Bronchial epithelial cell (primary cell): ENCODE results near the gene ITPK1. TPM values are rescaled to one million over a fixed set of nuclear protein-coding genes. Genes with fewer than 3 reads are reported as not detected.

Experiments used
- DNase-seq: peaks from one replicate; pipeline ENCODE4 v3.0.0-alpha.2; 2010; ENCODE audit warnings: low read depth
- FAIRE-seq: peaks from 2 replicates; lab custom pipeline; 2011; peaks lifted over from hg19 to GRCh38; lab: Jason Lieb, UNC
- H3K27me3 ChIP-seq: 2 replicates; pipeline ENCODE4 v1.5.1; 2011; ENCODE audit warnings: low read length; ENCODE audit not compliant: control insufficient read depth, insufficient read depth
- H3K36me3 ChIP-seq: 2 replicates; pipeline ENCODE4 v1.5.1; 2011; ENCODE audit warnings: low read length; ENCODE audit not compliant: control insufficient read depth, insufficient read depth
- H3K4me3 ChIP-seq: 2 replicates; pipeline ENCODE4 v1.5.1; 2011; ENCODE audit warnings: mild to moderate bottlenecking, low read depth, low read length, control low read depth
- CTCF ChIP-seq: IDR thresholded peaks from 2 replicates; pipeline ENCODE4 v1.5.1; 2011; ENCODE audit warnings: mild to moderate bottlenecking, moderate library complexity, low read length, control low read depth, inconsistent platforms; ENCODE audit not compliant: insufficient read depth, severe bottlenecking
- total RNA-seq: library from RNA; depleted of rRNA; stranded (reverse); fragments of >200 nt; gene quantifications from 2 replicates; pipeline ENCODE4 v1.2.1, GENCODE V29; 2014

ITPK1 gene
- total RNA-seq, 1 donor from 2014 or later = 39.8 TPM

- Histone ChIP-seq H3K4me3 (no peak overlapping the region), H3K36me3 (no peaks in the 10 kb centered on the region), H3K27me3 (peaks cover 5% of the 10 kb centered on the region)
- FAIRE-seq (no peak), DNase-seq (no peak)
- no peak for TF ChIP-seq CTCF
These were observed 209.3 kb downstream of the ITPK1 start for GRCh38 chr14:92906420-92906819.

GRCh38 chr14:92905667-92906066, 210.1 kb downstream of the ITPK1 start:
- H3K4me3 ChIP-seq = no peak overlapping the region
- no peak for DNase-seq
- peak; percentile 47 for FAIRE-seq
- TF ChIP-seq CTCF = no peak
- peaks cover 5% of the 10 kb centered on the region for H3K27me3 ChIP-seq
- H3K36me3 ChIP-seq = no peaks in the 10 kb centered on the region

GRCh38 chr14:92903359-92903758, 212.4 kb downstream of the ITPK1 start:
- no peaks in the 10 kb centered on the region for H3K36me3 ChIP-seq
- H3K27me3 ChIP-seq = peaks cover 5% of the 10 kb centered on the region
- DNase-seq (no peak), FAIRE-seq (no peak)
- no peak overlapping the region for H3K4me3 ChIP-seq
- no peak for TF ChIP-seq CTCF

GRCh38 chr14:92902726-92903125, 213.0 kb downstream of the ITPK1 start:
- Histone ChIP-seq H3K36me3 (no peaks in the 10 kb centered on the region), H3K27me3 (peaks cover 5% of the 10 kb centered on the region), H3K4me3 (no peak overlapping the region)
- no peak for DNase-seq
- no peak for FAIRE-seq
- no peak for TF ChIP-seq CTCF

GRCh38 chr14:92902191-92902590, 213.5 kb downstream of the ITPK1 start:
- no peak for TF ChIP-seq CTCF
- FAIRE-seq (peak; percentile 85), DNase-seq (no peak)
- peaks cover 5% of the 10 kb centered on the region for H3K27me3 ChIP-seq
- H3K36me3 ChIP-seq = no peaks in the 10 kb centered on the region
- H3K4me3 ChIP-seq = no peak overlapping the region

- peaks cover 3% of the 10 kb centered on the region for H3K27me3 ChIP-seq
These were observed 215.1 kb downstream of the ITPK1 start for GRCh38 chr14:92900660-92901059.

More at GRCh38 chr14:92900660-92901059, 215.1 kb downstream of the ITPK1 start:
- FAIRE-seq (no peak), DNase-seq (peak; percentile 42)
- H3K36me3 ChIP-seq = no peaks in the 10 kb centered on the region
- no peak overlapping the region for H3K4me3 ChIP-seq
- TF ChIP-seq CTCF = no peak
